ENCODE data around the gene COX6A1.

COX6A1 gene

DNA sequence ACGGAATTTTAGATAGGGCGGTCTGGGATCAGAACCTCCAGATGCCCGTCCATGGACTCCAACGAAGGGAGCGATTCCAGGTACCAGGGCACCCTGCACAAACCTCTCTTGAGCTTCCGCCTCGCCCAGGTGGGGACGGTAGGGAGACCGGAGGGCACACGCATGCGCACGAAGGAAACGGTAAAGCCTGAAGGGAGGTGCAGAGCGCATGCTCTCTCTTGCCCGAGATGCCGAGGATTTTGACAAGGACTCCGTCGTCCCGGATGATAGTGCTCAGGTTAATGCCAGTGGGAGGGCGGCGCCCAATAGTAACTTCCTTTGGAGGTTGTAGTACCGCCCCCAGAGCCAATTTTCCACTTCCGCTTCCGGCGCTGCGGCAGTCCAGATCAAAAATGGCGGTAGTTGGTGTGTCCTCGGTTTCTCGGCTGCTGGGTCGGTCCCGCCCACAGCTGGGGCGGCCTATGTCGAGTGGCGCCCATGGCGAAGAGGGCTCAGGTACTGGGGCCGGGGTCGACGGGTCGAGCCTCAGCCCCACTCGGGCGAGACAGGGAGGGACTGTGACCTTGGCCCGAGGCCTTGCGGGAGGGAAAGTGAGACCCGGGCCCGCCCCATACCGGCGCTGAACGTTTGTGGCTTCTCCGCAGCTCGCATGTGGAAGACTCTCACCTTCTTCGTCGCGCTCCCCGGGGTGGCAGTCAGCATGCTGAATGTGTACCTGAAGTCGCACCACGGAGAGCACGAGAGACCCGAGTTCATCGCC lies at the start of gene COX6A1:
COX6A1 (plus strand) TSS at position 379 of the 760 bp plus-strand sequence; CDS start at position 393, 14 bp downstream.
- DNase-seq = peak; percentile 94

DNA sequence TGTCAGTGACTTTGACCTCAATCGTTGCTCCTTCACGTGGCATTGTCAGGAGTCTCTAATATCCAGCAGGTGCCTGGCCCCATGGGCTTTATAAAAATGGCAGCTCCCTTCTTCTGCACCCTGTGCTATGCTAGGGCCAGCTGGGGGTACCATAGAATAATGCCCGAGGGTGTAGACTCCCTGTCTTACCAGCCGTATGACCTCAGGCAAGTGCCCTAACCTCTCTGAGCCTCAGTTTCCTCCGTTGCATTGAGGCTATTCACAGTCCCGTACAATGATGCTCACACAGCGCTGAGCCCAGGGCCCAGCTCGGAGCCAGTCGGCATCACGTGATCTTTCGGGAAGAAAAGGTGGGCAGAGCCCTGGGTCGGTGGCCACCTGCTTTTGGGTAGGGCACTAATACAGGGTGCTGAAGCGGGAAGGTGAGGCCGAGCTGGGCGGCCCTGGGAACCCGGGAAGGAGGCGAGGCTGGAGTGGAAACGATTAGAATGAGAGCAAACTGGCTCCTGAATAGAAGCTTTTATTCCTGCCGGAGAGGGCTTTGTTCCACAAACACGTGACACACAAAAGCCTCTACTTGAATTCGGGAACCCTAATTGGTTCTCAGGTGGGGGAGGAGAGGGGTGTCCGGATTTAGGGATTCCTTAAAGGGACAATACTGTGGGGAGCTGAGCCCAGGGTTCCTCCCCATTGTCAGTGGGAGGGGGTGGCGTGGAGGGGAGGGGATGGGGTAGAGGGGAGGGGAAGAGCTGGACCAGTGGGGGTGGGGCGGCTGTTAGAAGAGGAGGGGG lies 49.0 kb upstream of the COX6A1 start:
- DNase-seq = no peak

DNA sequence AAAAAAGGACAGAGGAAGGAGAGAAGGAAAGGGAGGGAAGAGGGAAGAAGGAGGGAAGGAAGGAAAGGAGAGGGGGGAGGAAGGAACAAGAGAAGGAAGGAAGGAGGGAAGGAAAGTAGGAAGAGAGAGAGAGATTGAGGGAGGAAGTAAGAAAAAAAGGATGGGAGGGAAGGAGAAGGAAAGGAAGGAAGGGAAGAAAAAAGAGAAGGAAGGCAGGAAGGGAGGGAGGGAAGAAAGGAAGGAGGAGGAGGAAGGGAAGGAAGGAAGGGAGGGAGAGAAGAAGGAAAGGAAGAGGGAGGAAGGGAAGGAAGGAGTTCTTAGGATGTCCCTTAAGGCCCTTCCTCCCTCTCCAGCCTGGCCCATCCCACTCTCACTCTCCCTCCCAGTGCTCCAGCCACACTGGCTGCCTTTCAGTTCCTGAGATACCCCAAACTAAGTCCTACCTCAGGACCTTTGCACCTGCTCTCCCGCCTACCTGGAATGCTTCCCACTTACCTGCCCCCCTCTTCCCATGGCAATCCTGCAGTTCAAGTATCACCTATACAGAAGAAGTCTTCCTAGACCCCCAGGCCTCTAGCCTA lies 47.3 kb upstream of the COX6A1 start:
- no peak for DNase-seq

DNA sequence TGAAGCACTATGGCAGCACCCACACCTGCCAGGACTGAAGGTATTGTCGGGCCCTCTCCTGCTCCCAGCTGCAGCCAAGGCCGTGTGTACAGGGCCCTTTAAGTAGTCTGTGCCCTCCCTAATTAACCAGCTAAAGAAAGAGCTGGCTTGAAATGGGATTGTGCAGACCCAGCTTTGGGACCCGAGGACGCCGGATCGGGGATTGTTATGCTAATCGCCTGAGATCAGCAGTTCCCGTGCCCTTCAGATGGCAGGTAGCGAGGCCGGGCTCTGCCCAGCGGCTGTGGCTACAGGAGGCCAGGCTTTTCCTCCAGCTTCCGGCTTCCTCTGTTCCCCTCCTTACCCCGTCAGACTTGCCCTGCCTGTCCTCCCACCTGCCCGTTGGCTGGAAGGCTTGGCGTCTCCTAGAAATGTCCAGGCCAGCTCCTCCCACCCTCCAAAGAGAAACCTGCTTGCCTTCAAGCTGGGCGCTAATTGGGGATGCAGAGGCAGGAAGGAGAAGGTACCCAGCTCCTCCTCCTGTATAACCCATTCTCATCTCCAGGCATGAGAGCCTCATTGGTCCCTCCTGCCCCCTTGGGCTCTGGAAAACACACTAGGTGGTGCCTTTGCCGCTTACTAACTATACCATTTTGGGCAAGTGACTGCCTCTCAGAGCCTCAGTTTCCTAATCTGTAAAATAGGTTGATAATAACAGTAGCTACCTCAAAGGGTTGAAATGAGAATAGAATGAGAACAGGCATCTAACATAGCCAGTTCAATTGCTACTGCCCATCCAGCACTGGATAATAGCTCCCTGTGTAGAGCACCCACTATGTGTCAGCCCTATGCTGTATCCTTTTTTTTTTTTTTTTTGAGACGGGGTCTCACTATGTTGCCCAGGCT lies 43.2 kb upstream of the COX6A1 start:
- no peak for DNase-seq

DNA sequence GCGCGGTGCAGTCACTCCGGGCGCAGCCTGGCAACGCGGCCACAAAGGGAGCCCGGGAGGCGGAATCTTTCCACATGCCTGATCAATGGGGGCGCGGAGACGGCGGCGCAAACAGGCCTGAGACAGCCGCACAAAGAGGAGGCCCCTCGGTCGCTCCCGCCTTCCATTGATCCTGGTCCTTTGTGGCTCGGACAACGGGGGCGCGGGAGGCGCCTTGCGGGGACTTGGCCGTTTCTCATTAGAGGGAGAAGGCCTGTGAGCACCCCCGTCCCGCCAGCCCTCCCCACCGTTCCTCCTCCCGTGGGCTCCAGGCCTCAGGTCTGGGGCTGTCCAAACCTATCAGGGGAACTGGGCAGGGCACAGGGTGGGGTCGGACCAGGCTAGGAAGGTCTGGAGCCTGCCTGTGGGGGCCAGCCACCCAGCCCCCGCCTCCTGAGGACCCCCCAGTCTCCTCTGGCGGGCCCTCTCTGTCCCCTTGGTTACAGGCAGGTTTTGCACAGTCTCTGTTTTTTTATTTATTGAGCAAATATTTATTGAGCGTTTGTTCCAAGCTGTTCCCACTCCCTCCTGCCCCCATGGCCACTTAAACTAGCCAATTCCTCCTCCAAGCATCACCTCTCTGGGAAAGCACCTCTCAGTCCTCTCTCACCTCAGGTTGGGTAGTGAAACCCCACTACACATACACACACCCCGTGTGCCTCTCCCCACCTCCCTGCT lies 39.9 kb upstream of the COX6A1 start:
- no peak for DNase-seq

DNA sequence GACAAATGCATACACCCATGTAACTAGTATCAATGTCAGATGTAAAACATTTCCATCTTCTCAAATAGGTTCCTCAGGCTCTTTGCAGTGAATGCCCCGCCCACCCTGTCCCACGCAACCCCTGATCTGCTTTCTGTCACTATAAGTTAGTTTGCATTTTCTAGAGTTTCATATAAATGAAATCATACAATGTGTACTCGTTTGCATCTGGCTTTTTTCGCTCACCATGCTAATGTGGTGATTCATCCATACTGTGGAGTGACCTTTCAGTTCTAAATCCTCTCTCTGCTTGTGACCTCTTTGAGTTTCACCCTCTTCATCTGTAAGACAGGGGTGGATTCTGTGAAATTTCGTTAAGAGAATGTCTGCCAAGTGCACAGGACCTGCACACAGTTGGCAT lies 38.4 kb upstream of the COX6A1 start:
- DNase-seq = no peak

DNA sequence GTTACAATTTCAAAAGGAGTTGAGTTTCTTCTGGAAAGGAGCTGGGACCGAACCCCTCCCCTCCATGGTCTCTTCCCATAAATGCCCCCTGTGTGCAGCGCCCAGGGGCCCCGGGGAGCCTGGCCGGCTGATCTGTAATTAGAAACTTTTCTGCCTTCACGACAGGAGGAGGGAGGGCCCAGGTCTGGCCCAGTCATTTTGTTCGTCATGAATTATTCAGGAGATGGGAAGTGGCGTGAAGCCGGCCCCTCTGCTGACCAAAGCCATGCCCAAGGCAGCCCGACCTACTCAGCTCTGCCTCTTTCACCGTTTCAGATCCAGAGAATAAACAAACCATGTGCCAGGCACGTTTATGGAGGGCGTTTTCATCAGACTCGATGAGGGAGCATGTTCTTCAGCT lies 35.7 kb upstream of the COX6A1 start:
- DNase-seq = no peak

DNA sequence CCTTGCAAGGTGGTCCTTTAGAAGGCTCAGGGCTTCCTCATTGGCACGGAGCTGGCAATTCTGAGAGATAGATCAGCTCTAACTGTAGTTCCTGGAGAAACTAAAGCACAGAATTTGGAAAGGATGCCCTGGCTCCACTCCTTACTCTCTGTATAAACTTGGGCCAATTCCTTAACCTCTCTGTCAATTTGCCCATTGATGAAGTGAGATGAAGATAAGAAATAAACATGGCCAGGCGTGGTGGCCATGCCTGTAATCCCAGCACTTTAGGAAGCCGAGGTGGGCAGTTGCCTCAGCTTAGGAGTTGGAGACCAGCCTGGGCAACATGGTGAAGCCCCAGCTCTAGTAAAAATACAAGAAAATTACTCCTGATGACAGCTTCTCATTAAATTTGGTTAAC lies 34.0 kb upstream of the COX6A1 start:
- no peak for DNase-seq

DNA sequence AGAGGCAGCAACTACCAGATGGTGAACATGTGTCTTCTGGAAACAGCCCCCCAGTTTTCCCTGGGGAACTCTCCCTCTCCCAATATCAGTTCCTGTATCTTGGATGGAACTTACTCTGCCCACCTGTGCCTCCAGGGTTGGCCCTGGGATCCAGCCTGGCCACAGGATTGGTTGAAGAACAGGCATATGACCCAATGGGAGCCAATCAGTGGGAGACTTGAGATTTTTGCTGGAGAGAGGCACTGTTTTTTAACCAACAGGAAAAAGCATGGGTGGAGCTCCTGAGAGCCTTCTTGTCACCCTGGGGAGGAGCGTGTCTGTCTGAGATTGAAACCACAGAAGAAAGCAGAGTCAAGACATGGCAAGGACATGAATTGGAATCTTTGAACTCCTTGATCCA lies 33.6 kb upstream of the COX6A1 start:
- DNase-seq = no peak

DNA sequence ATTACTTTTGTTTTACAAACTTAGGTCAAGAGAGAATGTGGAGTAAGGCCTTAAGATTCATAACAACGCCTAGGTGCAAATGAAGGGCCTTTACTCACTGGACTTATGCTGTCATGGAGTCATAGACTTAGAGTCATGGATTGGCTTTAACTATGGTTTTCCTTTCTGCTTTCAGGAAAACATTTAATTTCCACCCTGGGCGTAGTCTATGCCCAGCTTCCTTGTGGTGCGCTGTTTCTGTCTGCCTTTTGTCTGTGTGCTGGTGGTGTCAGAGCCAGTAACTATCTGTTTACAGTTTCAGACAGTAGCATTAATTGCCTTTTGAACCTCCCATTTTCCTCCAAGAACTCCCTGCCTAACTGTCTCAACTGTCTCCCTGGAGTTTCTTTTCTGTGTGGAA lies 31.8 kb upstream of the COX6A1 start:
- no peak for DNase-seq

DNA sequence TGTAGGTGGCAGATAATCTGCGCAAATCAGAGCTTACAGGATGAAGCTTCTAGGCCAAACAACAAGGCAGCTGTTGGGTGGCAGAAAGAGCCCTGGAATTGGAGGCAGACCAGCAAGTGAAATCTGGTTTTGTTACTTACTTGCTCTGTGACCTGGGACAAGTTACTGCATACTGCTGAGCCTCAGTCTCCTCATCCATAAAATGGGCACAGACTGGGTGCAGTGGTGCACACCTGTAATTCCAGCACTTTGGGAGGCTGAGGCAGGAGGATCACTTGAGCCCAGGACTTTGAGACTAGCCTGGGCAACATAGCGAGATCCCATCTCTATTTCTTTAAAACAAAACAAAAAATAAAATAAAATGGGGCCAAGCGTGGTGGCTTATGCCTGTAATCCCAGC lies 31.4 kb upstream of the COX6A1 start:
- DNase-seq = no peak

DNA sequence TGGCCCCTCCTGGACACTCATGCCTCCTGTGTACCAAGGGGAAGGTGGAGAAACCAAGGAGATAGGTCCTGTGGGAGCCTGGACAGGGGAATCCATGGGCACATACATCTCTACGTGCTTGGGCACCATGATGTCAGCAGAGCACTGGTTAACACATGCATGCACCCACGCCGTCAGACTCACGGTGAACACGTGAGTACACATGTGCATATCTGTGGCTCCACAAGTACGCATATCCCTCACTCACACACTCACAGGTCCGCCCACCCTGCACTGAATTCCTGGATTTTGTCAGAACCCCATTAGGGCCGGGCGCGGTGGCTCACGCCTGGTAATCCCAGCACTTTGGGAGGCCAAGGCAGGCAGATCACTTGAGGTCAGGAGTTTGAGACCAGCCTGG lies 29.1 kb upstream of the COX6A1 start:
- no peak for DNase-seq

DNA sequence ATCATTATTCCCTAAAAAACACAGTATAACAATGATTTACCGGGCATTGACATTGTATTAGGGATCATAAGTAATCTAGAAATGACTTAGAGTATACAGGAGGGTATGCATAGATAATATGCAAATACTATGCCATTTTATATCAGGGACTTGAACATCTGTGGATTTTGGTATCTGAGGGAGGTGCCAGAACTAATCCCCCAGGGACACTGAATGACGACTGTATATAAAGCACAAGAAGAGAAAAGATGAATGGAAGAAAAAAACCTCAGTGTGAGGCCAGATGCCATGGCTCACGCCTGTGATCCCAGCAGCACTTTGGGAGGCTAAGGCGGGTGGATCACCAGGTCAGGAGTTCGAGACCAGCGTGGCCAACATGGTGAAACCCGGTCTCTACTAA lies 25.5 kb upstream of the COX6A1 start:
- DNase-seq = no peak

DNA sequence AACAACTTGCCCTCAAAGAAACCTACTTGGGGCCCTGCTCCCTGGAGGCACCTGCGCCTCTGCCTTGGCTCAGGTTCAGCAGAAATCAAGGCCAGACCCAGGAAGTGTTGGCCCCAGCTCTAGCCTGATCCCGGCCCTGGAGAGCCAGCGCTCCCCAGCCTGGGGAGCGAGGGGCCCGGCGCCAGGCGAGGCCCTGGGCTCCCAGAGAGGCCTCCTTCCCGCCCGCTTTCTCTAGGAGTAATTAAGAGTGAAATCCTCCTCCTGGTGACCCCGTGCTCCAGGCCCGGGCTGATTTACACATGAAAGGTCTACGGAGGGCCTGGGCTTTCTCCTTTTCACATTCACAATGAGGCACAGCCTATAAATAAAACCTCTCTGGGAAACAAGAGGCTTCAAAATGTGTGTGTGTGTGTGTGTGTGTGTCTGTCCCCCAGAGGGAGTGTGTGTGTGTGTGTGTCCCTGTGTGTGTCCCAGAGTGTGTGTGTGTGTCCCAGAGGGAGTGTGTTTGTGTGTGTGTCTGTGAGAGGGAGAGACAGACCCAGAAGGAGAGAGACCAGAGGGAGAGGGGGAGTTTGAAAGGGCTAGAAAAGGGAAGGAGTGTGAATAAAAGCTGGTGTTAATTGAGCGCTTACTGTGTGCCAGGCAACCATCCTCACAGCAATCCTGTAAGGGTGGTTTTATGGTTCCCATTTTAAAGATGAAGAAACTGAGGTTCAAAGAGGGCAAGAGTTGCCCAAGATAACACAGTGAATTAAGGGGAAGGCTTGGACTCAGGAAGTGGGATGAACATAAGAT lies 23.8 kb upstream of the COX6A1 start:
- DNase-seq = no peak

DNA sequence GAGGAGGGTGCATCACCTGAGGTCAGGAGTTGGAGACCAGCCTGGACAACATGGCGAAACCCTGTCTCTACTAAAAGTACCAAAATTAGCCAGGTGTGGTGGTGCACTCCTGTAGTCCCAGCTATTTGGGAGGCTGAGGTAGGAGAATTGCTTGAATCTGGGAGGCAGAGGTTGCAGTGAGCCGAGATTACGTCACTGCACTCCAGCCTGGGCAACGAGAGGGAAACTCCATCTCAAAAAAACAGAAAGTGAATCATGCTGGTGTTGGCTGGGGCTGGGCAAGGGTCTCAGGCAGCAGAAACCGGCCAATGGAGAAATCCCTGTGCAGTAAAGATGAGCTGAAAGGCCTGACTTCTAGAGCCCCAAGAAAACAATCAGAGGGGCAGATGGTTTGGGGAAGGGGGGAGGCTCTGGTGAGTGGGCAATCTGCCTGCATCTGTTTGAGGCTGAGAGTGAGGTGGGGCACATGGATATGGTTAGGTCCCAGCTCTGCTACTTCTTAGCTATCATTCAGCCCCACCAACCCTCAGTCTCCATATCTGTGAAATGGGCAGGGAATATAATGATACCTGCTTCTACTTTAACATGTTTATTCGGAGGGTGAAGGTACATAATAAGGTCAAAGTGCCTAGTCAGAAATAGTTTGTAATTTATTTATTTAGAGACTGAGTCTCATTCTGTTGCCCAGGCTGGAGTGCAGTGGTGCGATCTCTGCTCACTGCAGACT lies 21.3 kb upstream of the COX6A1 start:
- no peak for DNase-seq

DNA sequence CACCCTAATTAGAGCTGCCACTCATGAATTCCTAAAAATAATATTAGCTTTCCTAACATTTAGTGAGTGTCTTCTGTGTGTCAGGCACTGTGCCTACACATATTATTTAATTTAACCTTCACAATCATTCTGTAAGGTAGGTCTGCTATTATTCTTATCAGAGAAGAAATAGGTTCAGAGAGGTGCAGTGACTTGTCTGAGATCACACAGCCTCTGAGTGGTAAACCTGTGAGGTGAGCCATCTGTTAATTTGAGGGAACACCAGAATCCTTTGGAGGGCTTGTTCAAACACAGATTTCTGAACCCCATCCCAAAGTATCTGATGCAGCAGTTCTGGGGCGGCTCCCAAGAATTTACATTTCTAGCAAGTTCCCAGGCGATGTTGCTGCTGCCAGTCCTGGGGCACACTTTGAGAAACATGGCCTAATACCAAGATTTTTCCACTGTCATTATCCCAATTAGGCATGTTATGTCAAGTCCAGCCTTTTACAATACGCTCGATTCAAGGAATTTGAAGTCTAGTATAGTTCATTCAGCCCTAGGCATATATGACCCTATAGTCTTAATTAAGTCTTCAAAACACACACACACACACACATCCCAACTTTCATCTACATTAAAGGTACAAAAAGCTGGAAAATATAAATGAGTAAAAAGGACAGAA lies 19.9 kb upstream of the COX6A1 start:
- no peak for DNase-seq

DNA sequence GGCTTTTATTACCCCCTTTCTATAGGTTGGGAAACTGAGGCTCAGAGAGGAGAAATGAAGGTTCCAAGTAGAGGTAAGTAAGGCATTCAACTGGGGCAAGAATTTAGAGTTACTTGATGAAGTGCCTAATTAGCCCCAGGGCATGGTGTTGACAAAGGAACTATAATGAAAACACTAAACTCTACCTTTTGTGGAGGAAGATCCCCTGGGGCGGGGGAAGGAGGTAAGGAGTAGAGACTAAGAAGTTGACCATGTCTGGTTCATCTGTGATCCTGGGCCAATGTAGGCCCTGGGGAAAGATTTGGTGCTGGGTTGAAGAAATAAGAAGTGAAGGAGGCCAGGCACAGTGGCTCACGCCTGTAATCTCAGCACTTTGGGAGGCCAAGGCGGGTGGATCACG lies 16.2 kb upstream of the COX6A1 start:
- no peak for DNase-seq

DNA sequence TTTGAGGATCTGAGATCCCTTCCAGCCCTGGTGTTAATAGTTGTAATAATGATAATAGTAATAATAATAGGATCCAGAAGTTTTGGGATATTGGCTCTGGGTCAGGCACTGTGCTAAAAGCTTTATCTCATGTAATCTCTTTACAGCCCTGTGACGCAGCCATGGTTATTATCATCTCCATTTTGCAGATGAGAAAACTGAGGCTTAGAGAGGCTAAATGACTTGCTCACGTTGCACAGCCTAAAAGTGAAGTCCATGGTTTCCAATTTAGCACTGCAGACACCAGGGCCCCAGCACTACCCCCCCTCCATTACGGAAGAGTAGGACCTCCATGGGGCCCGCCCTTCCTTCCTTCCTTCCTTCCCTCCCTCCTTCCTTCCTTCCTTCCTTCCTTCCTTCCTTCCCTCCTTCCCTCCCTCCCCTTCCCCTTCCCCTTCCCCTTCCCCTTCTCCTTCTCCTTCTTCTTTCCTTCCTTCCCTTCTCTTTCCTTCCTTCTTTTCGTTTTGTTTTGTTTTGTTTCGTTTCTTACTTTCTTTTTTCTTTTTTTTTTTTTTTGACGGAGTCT lies 14.9 kb upstream of the COX6A1 start:
- no peak for DNase-seq

DNA sequence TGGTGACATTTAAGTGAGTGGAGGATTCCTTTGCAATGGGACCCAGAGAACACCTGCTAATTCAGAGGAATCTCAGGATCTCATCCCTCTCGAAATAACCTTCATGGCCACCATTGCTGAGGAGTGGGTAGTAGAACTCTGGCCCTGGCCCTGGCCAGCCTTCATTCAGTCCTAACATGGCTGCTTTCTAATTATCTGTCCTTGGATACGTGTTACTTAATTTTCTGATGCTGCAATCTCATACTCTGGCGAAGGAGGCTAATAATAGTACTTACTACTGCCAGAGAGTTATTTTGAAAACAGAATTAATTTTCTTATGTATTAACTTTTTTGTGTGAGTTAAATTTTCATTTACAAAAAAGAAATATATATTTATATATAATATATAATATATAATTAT lies 12.1 kb upstream of the COX6A1 start:
- no peak for DNase-seq

Data from activated T-cell treated with anti-CD3 and anti-CD28 coated beads for 4 hours (primary cell).